Peyer's patch (tissue), 4 donors: Measurements from ENCODE around the gene LTV1.

Experiments
- POLR2A ChIP-seq, 2 donors: fragments of 450-650 bp; IDR thresholded peaks; one replicate each; pipeline ENCODE4 v1.5.1; 2017; ENCODE audit warnings: antibody characterized with exemption in 2 of 2, mild to moderate bottlenecking in 2 of 2, moderate library complexity in 2 of 2
- TF ChIP-seq, protein P1 (sequence below), 6 experiments: fragments of 450-650 bp in 4 of 6; fragments of 200-600 bp in 2 of 6; sonication (generic) in 1 of 6; IDR thresholded peaks; one replicate each; pipeline ENCODE4 v1.5.1; 2017 to 2019; ENCODE audit warnings: antibody characterized with exemption in 6 of 6, mild to moderate bottlenecking in 3 of 6, moderate library complexity in 1 of 6

DNA sequence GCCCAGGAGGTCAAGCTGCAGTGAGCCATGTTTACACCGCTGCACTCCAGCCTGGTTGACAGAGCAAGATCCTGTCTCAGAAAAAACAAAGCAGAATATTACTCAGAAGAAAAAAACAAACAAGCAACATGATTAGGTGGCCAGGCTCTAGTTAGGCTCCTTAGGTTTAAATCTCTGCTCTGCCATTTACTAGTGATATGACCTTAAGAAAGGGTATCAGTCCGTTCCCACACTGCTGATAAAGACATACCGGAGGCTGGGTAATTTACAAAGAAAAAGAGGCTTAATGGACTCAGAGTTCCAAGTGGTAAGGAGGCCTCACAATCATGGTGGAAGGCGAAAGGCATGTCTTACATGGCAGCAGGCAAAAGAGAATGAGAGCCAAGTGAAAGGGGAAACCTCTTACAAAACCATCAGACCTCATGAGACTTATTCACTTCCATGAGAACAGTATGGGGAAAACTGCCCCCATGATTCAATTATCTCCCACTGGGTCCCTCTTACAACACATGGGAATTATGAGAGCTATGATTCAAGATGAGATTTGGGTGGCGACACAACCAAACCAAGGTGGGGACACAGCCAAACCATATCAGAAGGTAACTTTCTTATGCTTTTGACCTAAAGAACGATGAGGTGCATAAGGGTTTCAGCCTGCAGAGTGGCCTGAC lies 2.4 kb upstream of the LTV1 start:
- TF ChIP-seq, protein P1, sequence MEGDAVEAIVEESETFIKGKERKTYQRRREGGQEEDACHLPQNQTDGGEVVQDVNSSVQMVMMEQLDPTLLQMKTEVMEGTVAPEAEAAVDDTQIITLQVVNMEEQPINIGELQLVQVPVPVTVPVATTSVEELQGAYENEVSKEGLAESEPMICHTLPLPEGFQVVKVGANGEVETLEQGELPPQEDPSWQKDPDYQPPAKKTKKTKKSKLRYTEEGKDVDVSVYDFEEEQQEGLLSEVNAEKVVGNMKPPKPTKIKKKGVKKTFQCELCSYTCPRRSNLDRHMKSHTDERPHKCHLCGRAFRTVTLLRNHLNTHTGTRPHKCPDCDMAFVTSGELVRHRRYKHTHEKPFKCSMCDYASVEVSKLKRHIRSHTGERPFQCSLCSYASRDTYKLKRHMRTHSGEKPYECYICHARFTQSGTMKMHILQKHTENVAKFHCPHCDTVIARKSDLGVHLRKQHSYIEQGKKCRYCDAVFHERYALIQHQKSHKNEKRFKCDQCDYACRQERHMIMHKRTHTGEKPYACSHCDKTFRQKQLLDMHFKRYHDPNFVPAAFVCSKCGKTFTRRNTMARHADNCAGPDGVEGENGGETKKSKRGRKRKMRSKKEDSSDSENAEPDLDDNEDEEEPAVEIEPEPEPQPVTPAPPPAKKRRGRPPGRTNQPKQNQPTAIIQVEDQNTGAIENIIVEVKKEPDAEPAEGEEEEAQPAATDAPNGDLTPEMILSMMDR (IDR thresholded peaks at IDR 0.05): no peak
- no peak for TF ChIP-seq POLR2A (IDR thresholded peaks at IDR 0.05)
